Measurements from ENCODE around the gene AFAP1L2.

The AFAP1L2 gene

DNA sequence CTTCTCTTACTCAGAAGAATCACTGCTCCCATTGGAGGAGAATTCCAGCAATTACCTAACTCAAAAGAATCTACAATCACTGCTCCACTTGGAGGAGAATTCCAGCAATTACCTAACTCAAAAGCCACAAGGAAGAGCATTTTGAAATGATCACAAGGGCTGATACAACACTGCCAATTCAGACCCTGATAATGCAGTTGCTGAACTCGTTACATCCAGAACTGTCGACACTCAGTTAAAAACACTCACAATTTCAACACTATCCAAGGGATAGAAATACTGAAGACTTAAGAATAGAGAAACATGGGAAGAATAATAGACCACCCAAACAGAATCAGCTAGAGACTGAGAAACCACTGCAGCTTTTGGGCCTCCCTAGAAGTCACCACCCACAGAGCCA lies 27.8 kb downstream of the AFAP1L2 start:
- H3K27ac ChIP-seq: no peak overlapping the region
- TF ChIP-seq, protein P1, sequence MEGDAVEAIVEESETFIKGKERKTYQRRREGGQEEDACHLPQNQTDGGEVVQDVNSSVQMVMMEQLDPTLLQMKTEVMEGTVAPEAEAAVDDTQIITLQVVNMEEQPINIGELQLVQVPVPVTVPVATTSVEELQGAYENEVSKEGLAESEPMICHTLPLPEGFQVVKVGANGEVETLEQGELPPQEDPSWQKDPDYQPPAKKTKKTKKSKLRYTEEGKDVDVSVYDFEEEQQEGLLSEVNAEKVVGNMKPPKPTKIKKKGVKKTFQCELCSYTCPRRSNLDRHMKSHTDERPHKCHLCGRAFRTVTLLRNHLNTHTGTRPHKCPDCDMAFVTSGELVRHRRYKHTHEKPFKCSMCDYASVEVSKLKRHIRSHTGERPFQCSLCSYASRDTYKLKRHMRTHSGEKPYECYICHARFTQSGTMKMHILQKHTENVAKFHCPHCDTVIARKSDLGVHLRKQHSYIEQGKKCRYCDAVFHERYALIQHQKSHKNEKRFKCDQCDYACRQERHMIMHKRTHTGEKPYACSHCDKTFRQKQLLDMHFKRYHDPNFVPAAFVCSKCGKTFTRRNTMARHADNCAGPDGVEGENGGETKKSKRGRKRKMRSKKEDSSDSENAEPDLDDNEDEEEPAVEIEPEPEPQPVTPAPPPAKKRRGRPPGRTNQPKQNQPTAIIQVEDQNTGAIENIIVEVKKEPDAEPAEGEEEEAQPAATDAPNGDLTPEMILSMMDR (conservative IDR thresholded peaks at IDR 0.05): no peak

DNA sequence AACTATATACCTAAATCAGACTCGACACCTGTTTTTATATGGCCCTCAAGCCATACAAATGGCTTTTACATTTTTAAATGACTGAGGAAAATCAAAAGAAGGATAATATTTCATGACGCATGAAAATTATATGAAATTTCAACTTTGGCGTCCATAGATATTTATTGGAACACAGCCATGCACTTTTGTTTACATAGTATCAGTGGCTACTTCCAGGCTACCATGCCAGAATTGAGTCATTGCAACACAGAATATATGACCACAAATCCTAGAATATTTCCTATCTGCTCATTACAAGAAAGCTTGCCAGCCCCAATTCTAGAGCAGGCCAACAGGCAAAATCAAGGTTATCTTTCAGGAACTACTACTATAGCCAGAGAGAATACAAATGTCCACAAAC lies 29.3 kb downstream of the AFAP1L2 start:
- H3K27ac ChIP-seq: no peak overlapping the region
- TF ChIP-seq, protein P1 (conservative IDR thresholded peaks at IDR 0.05): no peak

DNA sequence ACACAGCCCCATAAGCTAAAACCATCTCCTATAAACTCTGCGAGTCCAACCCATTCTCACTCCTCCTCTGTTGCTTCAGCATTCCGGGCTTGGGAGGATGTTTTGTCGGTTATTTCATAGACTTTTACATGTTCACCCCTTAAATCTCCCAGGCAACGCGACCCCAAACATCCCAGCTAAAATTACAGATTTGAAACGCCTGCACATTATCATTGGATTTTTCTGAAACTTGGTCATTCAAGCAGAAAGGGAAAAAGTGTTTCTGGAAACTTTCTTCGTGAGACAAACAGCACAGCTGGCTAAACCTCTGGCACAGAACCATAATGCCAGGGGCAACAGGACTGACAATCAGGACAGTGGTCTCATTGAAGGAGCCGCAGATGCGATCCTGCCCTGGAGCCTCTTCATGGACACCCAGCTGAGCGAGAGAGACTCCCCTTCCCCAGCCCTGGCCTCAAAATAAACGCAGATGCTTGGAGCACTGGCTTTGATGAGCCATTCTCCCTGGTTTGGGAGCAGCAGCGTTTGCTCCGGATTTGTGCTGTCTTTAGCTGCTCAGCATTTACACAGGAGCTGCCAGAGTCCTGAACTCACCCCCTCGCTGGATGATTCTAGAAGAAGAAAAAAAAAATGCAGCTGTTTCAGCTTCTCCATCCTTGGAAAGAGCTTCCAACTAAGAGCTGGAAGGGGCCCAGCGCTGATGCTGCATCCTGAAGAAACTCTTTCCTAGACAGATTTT lies 30.1 kb downstream of the AFAP1L2 start:
- TF ChIP-seq, protein P1 (conservative IDR thresholded peaks at IDR 0.05): no peak

DNA sequence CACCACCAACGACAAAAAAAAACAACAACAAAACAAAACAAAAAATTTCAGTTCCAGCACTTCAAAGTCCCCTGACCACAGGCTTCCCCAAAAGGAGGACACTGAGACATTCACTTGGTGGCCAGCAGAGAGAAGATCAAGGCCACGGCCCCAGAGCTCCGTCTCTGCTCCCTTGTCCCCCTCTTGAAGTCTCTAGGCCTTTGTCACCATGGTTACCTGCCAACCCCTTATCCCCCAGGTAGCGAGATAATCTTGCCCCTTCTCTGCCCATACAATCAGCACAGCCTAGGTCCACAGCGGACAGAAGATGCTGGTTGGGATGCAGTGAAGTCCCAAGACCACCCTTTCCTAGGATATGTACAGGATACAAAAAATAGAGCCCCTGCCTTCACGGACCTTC lies 30.7 kb downstream of the AFAP1L2 start:
- H3K27ac ChIP-seq: no peak overlapping the region
- TF ChIP-seq, protein P1 (conservative IDR thresholded peaks at IDR 0.05): no peak

More for the DNA sequence above, 30.1 kb downstream of the AFAP1L2 start:
- no peak overlapping the region for H3K27ac ChIP-seq

DNA sequence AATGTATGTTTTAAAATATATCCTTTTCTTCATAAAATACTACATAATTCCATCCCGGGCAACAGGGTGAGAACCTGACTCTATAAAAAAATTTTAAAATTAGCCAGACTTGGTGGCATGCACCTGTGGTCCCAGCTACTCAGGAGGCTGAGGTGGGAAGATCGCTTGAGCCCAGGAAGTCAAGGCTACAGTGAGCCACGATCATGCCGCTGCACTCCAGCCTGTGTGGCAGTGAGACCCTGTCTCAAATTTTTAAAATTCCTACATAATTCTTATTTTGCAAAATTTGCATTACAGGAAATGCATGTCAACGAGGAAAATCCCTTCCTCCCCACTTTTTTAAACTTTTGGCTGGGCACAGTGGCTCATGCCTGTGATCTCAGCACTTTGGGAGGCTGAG lies 31.3 kb downstream of the AFAP1L2 start:
- TF ChIP-seq, protein P1 (conservative IDR thresholded peaks at IDR 0.05): no peak
- H3K27ac ChIP-seq: no peak overlapping the region

DNA sequence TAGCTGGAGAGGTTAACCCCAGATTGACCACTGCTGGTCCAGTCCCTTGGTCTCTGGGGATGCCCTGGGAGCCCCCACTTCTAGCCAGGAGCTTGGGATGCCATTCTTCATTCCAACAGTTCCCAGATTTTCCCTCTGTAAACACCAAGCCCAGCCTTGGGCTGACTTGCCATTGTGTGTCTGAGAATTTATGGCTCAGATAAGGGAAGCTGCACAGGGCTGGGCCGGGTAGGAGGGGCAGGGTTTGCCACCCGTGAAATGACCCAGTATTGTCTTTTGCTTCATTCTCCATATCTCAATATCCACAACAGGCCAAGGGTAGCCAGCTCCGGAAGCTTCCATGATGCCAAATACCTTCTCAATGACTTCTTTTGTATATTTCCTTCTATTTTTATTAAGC lies 32.1 kb downstream of the AFAP1L2 start:
- TF ChIP-seq, protein P1 (conservative IDR thresholded peaks at IDR 0.05): no peak
- no peak overlapping the region for H3K27ac ChIP-seq

DNA sequence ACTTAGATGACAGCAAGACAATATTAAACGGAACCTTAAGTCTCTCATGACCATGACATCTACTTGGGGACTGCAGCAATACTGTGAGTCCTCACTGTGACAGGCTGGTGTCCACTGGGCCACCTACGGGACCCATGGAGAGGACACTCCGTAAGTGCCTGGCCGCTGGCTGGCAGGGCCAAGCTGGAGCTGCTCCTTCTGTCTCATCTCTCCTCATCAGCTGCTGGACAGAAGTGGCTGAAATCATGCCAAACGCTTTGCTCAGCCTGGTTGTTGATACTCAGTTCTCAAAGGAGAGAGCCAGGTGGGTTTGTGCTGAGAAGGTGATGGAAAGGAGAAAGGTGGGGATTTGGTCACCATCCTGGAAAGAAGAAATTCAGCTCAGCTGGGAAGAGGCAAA lies 33.3 kb downstream of the AFAP1L2 start:
- no peak overlapping the region for H3K27ac ChIP-seq
- TF ChIP-seq, protein P1 (conservative IDR thresholded peaks at IDR 0.05): no peak

Data from VCaP (cell line).